ENCODE measurements around the gene CISD1.

DNA sequence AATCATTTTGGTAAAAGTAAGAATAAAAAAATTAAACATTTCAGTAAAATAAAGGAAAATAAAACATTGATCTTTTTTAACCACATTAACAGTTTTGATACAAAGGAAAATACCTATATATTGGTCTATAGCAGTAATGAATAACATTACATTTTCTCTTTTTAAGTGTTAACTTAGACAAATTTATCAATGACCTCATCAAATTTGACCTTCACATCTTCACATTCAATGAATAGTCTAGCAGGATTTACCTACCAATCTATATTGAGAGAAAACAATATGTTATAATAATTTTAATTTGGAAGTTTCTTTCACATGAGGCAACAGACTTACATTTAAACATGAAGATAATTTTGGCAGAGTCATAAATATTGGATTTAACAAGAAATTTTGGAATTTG, 47.9 kb downstream of the CISD1 start:
- no peak for TF ChIP-seq CTCF (IDR thresholded peaks at IDR 0.05)
- no peak for TF ChIP-seq POLR2A (IDR thresholded peaks at IDR 0.05)

Data from Peyer's patch (tissue), 4 donors.